Lower lobe of right lung (tissue), 2 donors: ENCODE data around the gene ATP13A2. TPM values are rescaled to one million over a fixed set of nuclear protein-coding genes. Genes with fewer than 3 reads are reported as not detected.
A peak's percentile ranks its signal among the peaks of the same experiment; 100 is the strongest.

ENCODE experiments used
- ATAC-seq, 2 donors: fragments of 200-7000 bp; cut with Tn5 transposase; one replicate each; pipeline ENCODE4 v1.9.1; 2020 to 2022; ENCODE audit warnings: mild to moderate bottlenecking in 2 of 2, moderate library complexity in 2 of 2
- DNase-seq: peaks from one replicate; pipeline ENCODE4 v3.0.0-alpha.2; 2020
- H3K27ac ChIP-seq: fragments of 200-600 bp; one replicate; pipeline ENCODE4 v1.8.0; 2022
- H3K27me3 ChIP-seq: fragments of 200-600 bp; one replicate; pipeline ENCODE4 v1.8.0; 2022; ENCODE audit warnings: low read depth
- H3K36me3 ChIP-seq: fragments of 200-600 bp; one replicate; pipeline ENCODE4 v1.8.0; 2022; ENCODE audit warnings: mild to moderate bottlenecking
- H3K4me1 ChIP-seq: fragments of 200-600 bp; one replicate; pipeline ENCODE4 v1.8.0; 2022
- H3K4me3 ChIP-seq: fragments of 200-600 bp; one replicate; pipeline ENCODE4 v1.8.0; 2022; ENCODE audit warnings: mild to moderate bottlenecking
- H3K9me3 ChIP-seq: fragments of 200-600 bp; one replicate; pipeline ENCODE4 v1.8.0; 2022
- intact Hi-C: fragments of 100-400 bp; cut with DNase I; formaldehyde crosslinking; loops from one replicate; pipeline ENCODE4 v1.11.0; 2022
- total RNA-seq: library from RNA; stranded (reverse); fragmentation: NEBNext Ultra II Directional; extraction: Animal tissue kit (Norgen Biotek cat#: 25700); gene quantifications from one replicate; pipeline ENCODE4 v1.2.1, GENCODE V29; 2021
- TF ChIP-seq, protein P1 (sequence below): fragments of 200-600 bp; IDR thresholded peaks from one replicate; pipeline ENCODE4 v1.8.0; 2022; ENCODE audit warnings: antibody characterized with exemption, mild to moderate bottlenecking
- donor health status: DM: no; HTN: yes; CAD: no; lungs with severe emphysema.

The ATP13A2 gene
- total RNA-seq, 1 donor from 2014 or later = 39.9 TPM

DNA sequence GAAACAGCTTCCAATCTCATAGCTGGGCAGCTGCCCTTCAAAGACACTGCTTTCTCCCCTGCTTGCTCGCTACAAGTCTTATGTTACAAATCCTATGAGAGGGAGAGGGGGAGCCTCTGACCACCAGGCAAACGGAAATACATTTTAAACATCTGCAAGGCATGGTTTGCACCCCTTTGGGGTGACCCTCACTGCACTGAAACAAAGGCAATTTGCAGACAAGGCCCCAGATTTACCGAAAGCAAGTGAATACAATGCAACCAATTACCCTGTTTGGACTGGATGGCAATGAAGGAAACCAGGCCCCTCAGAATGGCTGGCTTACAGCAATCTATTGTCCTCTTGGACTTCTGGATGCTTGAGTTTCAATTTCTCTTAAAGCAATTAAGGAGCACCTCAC, 11.8 kb upstream of the ATP13A2 start:
- H3K36me3 ChIP-seq = peaks cover 100% of the 10 kb centered on the region
- no peaks in the 10 kb centered on the region for H3K27me3 ChIP-seq
- intact Hi-C loops = no loop called here

DNA sequence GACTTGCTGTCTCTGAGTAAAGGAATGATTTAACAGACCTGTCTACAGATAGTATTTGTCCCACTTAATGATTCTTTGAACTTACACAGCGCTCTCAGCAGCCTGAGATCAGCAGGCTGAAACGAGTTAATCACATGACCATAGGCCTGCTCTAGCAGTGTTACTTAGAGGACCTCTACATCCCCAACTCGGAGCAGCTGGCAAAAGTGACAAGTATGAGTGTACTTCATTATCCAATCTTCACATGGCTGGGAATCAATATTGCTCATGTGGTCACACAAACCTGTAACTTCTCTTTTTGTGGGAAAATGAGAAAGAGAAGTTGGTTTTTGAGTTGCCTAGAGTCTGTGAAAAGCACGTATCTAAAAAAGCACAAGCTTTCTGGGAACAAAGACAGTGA, 11.4 kb upstream of the ATP13A2 start:
- TF ChIP-seq, protein P1, sequence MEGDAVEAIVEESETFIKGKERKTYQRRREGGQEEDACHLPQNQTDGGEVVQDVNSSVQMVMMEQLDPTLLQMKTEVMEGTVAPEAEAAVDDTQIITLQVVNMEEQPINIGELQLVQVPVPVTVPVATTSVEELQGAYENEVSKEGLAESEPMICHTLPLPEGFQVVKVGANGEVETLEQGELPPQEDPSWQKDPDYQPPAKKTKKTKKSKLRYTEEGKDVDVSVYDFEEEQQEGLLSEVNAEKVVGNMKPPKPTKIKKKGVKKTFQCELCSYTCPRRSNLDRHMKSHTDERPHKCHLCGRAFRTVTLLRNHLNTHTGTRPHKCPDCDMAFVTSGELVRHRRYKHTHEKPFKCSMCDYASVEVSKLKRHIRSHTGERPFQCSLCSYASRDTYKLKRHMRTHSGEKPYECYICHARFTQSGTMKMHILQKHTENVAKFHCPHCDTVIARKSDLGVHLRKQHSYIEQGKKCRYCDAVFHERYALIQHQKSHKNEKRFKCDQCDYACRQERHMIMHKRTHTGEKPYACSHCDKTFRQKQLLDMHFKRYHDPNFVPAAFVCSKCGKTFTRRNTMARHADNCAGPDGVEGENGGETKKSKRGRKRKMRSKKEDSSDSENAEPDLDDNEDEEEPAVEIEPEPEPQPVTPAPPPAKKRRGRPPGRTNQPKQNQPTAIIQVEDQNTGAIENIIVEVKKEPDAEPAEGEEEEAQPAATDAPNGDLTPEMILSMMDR = no peak
- DNase-seq (no peak), ATAC-seq (no peak)
- H3K27ac ChIP-seq = no peak overlapping the region
- H3K36me3 ChIP-seq = peaks cover 100% of the 10 kb centered on the region
- no peaks in the 10 kb centered on the region for H3K9me3 ChIP-seq
- H3K4me3 ChIP-seq = no peak overlapping the region
- intact Hi-C loops = no loop called here
- peaks cover 13% of the 10 kb centered on the region for H3K4me1 ChIP-seq
- H3K27me3 ChIP-seq = no peaks in the 10 kb centered on the region

More for the DNA sequence above, 11.8 kb upstream of the ATP13A2 start:
- TF ChIP-seq, protein P1 = no peak
- ATAC-seq = no peak
- Histone ChIP-seq H3K4me1 (peaks cover 18% of the 10 kb centered on the region), H3K9me3 (no peaks in the 10 kb centered on the region), H3K4me3 (no peak overlapping the region), H3K27ac (no peak overlapping the region)
- DNase-seq = no peak

GRCh38 chr1:17021896-17022295, 10.2 kb upstream of the ATP13A2 start:
- Histone ChIP-seq H3K27me3 (no peaks in the 10 kb centered on the region), H3K4me1 (peaks cover 1% of the 10 kb centered on the region), H3K4me3 (no peak overlapping the region), H3K27ac (no peak overlapping the region), H3K36me3 (peaks cover 94% of the 10 kb centered on the region), H3K9me3 (no peaks in the 10 kb centered on the region)
- ATAC-seq (no peak), DNase-seq (peak; percentile 15)
- TF ChIP-seq, protein P1 = no peak
- intact Hi-C loops = no loop called here

DNA sequence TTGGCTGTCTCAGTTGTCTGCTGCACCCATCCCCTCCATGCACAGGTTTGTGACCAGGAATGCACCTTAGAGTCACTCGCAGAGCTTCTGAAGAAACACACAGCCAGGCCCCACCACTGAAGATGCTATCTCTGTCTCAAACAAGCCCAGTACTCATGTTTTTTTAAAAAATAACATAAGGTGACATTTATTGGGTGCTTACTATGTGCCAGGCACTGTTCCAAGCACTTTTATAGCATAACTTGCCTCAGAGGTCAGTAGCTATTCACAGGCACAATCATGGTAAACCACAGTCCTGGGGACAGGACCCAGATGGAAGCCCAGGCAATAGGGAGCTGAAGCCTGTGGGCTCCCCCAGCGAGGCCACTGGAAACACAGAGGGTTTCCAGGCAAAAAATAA, 8.8 kb upstream of the ATP13A2 start:
- no peaks in the 10 kb centered on the region for H3K27me3 ChIP-seq
- ATAC-seq (no peak), DNase-seq (no peak)
- no peaks in the 10 kb centered on the region for H3K4me1 ChIP-seq
- H3K36me3 ChIP-seq = peaks cover 80% of the 10 kb centered on the region
- no peak overlapping the region for H3K27ac ChIP-seq
- intact Hi-C loops = no loop called here
- TF ChIP-seq, protein P1 = no peak
- no peak overlapping the region for H3K4me3 ChIP-seq
- H3K9me3 ChIP-seq = no peaks in the 10 kb centered on the region

DNA sequence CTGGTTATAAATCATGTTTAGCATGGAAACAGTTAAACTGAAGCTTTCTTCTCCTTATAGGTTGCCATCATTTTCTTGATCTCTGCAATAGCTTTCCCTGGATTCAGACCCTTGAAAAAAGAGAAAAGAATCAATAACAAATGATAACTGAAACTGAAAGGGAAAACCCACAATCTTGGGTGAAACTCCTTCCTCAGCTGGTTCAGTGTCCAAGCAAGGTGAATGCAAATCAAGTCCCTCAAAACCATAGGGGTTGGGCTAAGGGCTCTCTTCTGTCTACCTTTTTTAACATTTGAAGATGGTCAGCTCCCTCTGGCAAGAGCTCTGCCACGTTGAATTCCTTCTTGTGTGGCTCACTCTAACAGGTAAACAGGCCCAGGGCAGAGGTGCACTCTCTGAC, 7.1 kb upstream of the ATP13A2 start:
- Histone ChIP-seq H3K4me3 (no peak overlapping the region), H3K4me1 (no peaks in the 10 kb centered on the region), H3K9me3 (no peaks in the 10 kb centered on the region), H3K27ac (no peak overlapping the region), H3K36me3 (peaks cover 63% of the 10 kb centered on the region), H3K27me3 (no peaks in the 10 kb centered on the region)
- intact Hi-C loops = no loop called here
- ATAC-seq = no peak
- no peak for DNase-seq
- TF ChIP-seq, protein P1 = no peak

DNA sequence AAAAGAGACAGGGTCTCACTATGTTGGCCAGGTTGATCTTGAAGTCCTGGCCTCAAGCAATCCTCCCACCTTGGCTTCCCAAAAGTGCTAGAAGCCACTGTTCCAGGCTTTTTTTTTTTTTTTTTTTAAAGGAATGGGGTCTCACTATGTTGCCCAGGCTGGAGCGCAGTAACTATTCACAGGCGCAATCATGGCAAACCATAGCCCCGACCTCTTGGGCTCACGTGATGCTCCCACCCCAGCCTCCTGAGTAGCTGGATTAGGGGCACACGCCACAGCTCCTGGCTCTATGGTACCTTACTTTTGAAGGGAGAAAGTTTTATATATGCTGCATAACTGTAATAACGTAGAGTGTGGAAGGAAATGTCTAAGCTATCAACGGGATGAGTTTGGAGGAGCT, 5.7 kb upstream of the ATP13A2 start:
- H3K4me1 ChIP-seq = peaks cover 6% of the 10 kb centered on the region
- TF ChIP-seq, protein P1 = no peak
- H3K36me3 ChIP-seq = peaks cover 49% of the 10 kb centered on the region
- H3K27me3 ChIP-seq = no peaks in the 10 kb centered on the region
- H3K27ac ChIP-seq = no peak overlapping the region
- DNase-seq (no peak), ATAC-seq (no peak)
- no peak overlapping the region for H3K4me3 ChIP-seq
- intact Hi-C loops = no loop called here
- no peaks in the 10 kb centered on the region for H3K9me3 ChIP-seq
